ENCODE data around the gene RAPGEF5.

DNA sequence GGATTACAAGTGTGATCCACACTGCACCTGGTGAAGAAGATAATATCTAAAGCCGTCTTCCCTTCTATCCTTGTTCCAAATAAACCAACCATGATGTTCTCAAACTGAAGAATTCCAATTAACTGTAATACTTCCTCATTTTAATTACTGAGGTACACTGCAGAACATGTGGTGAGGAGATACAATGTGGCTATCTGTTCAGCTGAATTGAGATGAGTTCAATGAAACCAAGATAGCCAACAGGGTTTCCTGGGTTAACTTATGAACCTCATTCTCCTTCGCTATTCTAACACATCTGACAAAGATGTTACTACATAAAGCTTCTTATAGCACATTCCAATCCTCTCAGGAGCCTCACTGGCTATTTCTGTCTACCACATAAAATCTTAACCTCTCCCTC is 75.5 kb downstream of the RAPGEF5 start:
- TF ChIP-seq, protein P1, sequence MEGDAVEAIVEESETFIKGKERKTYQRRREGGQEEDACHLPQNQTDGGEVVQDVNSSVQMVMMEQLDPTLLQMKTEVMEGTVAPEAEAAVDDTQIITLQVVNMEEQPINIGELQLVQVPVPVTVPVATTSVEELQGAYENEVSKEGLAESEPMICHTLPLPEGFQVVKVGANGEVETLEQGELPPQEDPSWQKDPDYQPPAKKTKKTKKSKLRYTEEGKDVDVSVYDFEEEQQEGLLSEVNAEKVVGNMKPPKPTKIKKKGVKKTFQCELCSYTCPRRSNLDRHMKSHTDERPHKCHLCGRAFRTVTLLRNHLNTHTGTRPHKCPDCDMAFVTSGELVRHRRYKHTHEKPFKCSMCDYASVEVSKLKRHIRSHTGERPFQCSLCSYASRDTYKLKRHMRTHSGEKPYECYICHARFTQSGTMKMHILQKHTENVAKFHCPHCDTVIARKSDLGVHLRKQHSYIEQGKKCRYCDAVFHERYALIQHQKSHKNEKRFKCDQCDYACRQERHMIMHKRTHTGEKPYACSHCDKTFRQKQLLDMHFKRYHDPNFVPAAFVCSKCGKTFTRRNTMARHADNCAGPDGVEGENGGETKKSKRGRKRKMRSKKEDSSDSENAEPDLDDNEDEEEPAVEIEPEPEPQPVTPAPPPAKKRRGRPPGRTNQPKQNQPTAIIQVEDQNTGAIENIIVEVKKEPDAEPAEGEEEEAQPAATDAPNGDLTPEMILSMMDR (IDR thresholded peaks at IDR 0.05 in 4 of 5, conservative IDR thresholded peaks at IDR 0.05 in 1 of 5), result no peak
- TF ChIP-seq POLR2A (IDR thresholded peaks at IDR 0.05), result no peak

Measured in gastrocnemius medialis (tissue), 4 donors.